HEK293 (cell line): ENCODE measurements around the gene CHST12.
A peak's percentile ranks its signal among the peaks of the same experiment; 100 is the strongest.

Experiments used
- CTCF ChIA-PET: fragments of 350-600 bp; formaldehyde crosslinking; extraction: SDS; loops from one replicate; lab custom pipeline; 2021; ENCODE audit warnings: antibody characterized with exemption; lab: Yijun Ruan, JAX
- POLR2A ChIA-PET: fragments of 300-600 bp; formaldehyde crosslinking; extraction: SDS; loops from one replicate; lab custom pipeline; 2020; ENCODE audit warnings: antibody characterized with exemption, inconsistent platforms; lab: Yijun Ruan, JAX
- H3K27ac ChIP-seq: fragments of 200-500 bp; sonication (Bioruptor generic); 2 replicates; pipeline ENCODE4 v1.5.1; 2014; ENCODE audit warnings: low read depth, low read length, control low read depth, inconsistent platforms; ENCODE audit errors: extremely low read depth
- H3K36me3 ChIP-seq, 2 experiments: fragments of 200-500 bp in 1 of 2; sonication (Bioruptor generic) in 1 of 2; 1 replicate in 1 of 2; 2 replicates in 1 of 2; pipeline ENCODE4 v1.5.1; 2014 to 2017; ENCODE audit warnings: inconsistent platforms in 2 of 2, low read length in 2 of 2; ENCODE audit not compliant: control insufficient read depth in 2 of 2, insufficient read depth in 1 of 2
- H3K4me1 ChIP-seq: fragments of 200-500 bp; sonication (Bioruptor generic); 2 replicates; pipeline ENCODE4 v1.5.1; 2014; ENCODE audit warnings: mild to moderate bottlenecking, low read length, inconsistent platforms; ENCODE audit not compliant: control insufficient read depth, insufficient read depth
- H3K4me3 ChIP-seq: 2 replicates; pipeline ENCODE4 v1.5.1; 2011; ENCODE audit warnings: low read depth, mild to moderate bottlenecking, control low read depth, low read length, moderate library complexity
- H3K9me3 ChIP-seq: fragments of 200-500 bp; sonication (Bioruptor generic); 2 replicates; pipeline ENCODE4 v1.5.1; 2014; ENCODE audit warnings: low read depth, low read length, inconsistent platforms; ENCODE audit not compliant: control insufficient read depth, insufficient read depth
- CTCF ChIP-seq: fragments of 450-650 bp; formaldehyde crosslinking; IDR thresholded peaks from 2 replicates; pipeline ENCODE4 v1.5.1; 2016; ENCODE audit warnings: missing biosample characterization, missing genetic modification characterization
- KLF1 ChIP-seq: fragments of 450-650 bp; formaldehyde crosslinking; IDR thresholded peaks from 2 replicates; pipeline ENCODE4 v1.5.1; 2016; ENCODE audit warnings: missing biosample characterization, missing genetic modification characterization
- KLF17 ChIP-seq: fragments of 450-650 bp; formaldehyde crosslinking; IDR thresholded peaks from 2 replicates; pipeline ENCODE4 v1.5.1; 2016; ENCODE audit warnings: missing biosample characterization, missing genetic modification characterization
- PRDM2 ChIP-seq: fragments of 450-650 bp; formaldehyde crosslinking; IDR thresholded peaks from 2 replicates; pipeline ENCODE4 v1.5.1; 2016; ENCODE audit warnings: missing biosample characterization, missing genetic modification characterization, borderline replicate concordance
- ZBTB21 ChIP-seq: fragments of 450-650 bp; formaldehyde crosslinking; IDR thresholded peaks from 2 replicates; pipeline ENCODE4 v1.5.1; 2017; ENCODE audit warnings: missing biosample characterization, missing genetic modification characterization
- ZBTB8A ChIP-seq: fragments of 450-650 bp; formaldehyde crosslinking; IDR thresholded peaks from 2 replicates; pipeline ENCODE4 v1.5.1; 2016; ENCODE audit warnings: missing biosample characterization, missing genetic modification characterization
- ZNF148 ChIP-seq: fragments of 450-650 bp; formaldehyde crosslinking; IDR thresholded peaks from 2 replicates; pipeline ENCODE4 v1.5.0; 2017; ENCODE audit warnings: missing biosample characterization, missing genetic modification characterization, borderline replicate concordance
- ZNF19 ChIP-seq: fragments of 450-650 bp; formaldehyde crosslinking; IDR thresholded peaks from 2 replicates; pipeline ENCODE4; 2016; ENCODE audit warnings: missing biosample characterization, missing genetic modification characterization, low read depth
- ZNF391 ChIP-seq: fragments of 450-650 bp; formaldehyde crosslinking; IDR thresholded peaks from 2 replicates; pipeline ENCODE4 v1.5.1; 2016; ENCODE audit warnings: low read depth, missing biosample characterization, missing genetic modification characterization, borderline replicate concordance
- ZNF548 ChIP-seq: fragments of 450-650 bp; formaldehyde crosslinking; IDR thresholded peaks from 2 replicates; pipeline ENCODE4 v1.5.1; 2016; ENCODE audit warnings: missing biosample characterization, missing genetic modification characterization
- ZNF692 ChIP-seq: fragments of 450-650 bp; formaldehyde crosslinking; IDR thresholded peaks from 2 replicates; pipeline ENCODE4 v1.5.1; 2016; ENCODE audit warnings: missing biosample characterization, missing genetic modification characterization
- ZNF785 ChIP-seq: fragments of 450-650 bp; formaldehyde crosslinking; IDR thresholded peaks from 2 replicates; pipeline ENCODE4 v1.5.1; 2016; ENCODE audit warnings: missing biosample characterization, missing genetic modification characterization

Gene CHST12

GRCh38 chr7:2437537-2438148 is 34.2 kb downstream of the CHST12 start (continued):
- TF ChIP-seq ZBTB8A (tag by site-specific recombination) (no peak), ZNF785 (tag by site-specific recombination) (no peak), ZNF548 (no peak), CTCF (no peak)

GRCh38 chr7:2438186-2438585 is 34.8 kb downstream of the CHST12 start:
- H3K4me3 ChIP-seq: no peak overlapping the region
- POLR2A ChIA-PET: no interaction called here
- TF ChIP-seq KLF17: no peak
- TF ChIP-seq PRDM2 (tag by site-specific recombination): no peak
- no peak for TF ChIP-seq ZNF19 (tag by site-specific recombination)
- no peak for TF ChIP-seq ZNF692
- TF ChIP-seq ZBTB21 (tag by site-specific recombination): no peak
- TF ChIP-seq ZNF148 (tag by site-specific recombination): no peak
- no peak for TF ChIP-seq ZNF391
- TF ChIP-seq KLF1 (tag by site-specific recombination): 0 out of 2 replicates have a peak, but pooled peaks have one; percentile 12
- TF ChIP-seq, all 188 proteins: peak for 1
- Histone ChIP-seq H3K27ac (no peak overlapping the region), H3K4me1 (no peaks in the 10 kb centered on the region), H3K36me3 (peaks cover 0 to 41% of the 10 kb centered on the region in 2 experiments; a peak in 2 of 3 replicates), H3K9me3 (no peaks in the 10 kb centered on the region)
- CTCF ChIA-PET: interaction anchor here (0.6 to 3.5 kb wide), 4 partner anchors 11 to 272 kb away, joined by 3 to 14 read pairs (median 4); no protein-coding TSS in a partner anchor
